IPS-20b (cell line): ENCODE results near the gene SLC5A2.
"Not testable (repeated sequence)": the region's sequence is repeated elsewhere in the genome, so short reads cannot be mapped to it uniquely, and the experiment has no call there.

Experiments used
- H3K27ac ChIP-seq: one replicate; pipeline ENCODE4 v1.5.1; 2013; ENCODE audit warnings: low read length
- H3K27me3 ChIP-seq: 2 replicates; pipeline ENCODE4 v1.6.1; 2013; ENCODE audit warnings: mild to moderate bottlenecking, low read length, inconsistent platforms; ENCODE audit not compliant: insufficient read depth
- H3K36me3 ChIP-seq: 2 replicates; pipeline ENCODE4 v1.6.1; 2013; ENCODE audit warnings: low read depth, mild to moderate bottlenecking, inconsistent platforms, low read length, moderate library complexity; ENCODE audit not compliant: insufficient read depth
- H3K4me1 ChIP-seq: 2 replicates; pipeline ENCODE4 v1.6.1; 2013; ENCODE audit warnings: mild to moderate bottlenecking, control low read depth, inconsistent platforms, low read length, moderate library complexity; ENCODE audit not compliant: insufficient read depth
- H3K4me3 ChIP-seq: 2 replicates; pipeline ENCODE4 v1.5.1; 2013; ENCODE audit warnings: mild to moderate bottlenecking, low read length, inconsistent platforms
- H3K9ac ChIP-seq: 2 replicates; pipeline ENCODE4 v1.6.1; 2013; ENCODE audit warnings: low read depth, mild to moderate bottlenecking, inconsistent platforms, low read length, moderate library complexity
- H3K9me3 ChIP-seq: 2 replicates; pipeline ENCODE4 v1.6.1; 2013; ENCODE audit warnings: mild to moderate bottlenecking, low read depth, low read length, inconsistent platforms; ENCODE audit not compliant: insufficient read depth

The SLC5A2 gene

GRCh38 chr16:31491778-31492418 is 9.0 kb downstream of the SLC5A2 start:
- Histone ChIP-seq H3K27ac (no peak overlapping the region), H3K27me3 (peaks cover 34% of the 10 kb centered on the region), H3K4me1 (no peaks in the 10 kb centered on the region; the same call in 1 of the 2 replicates), H3K9me3 (no peaks in the 10 kb centered on the region), H3K36me3 (peaks cover 7% of the 10 kb centered on the region; the same call in 1 of the 2 replicates), H3K4me3 (no peak overlapping the region), H3K9ac (no peak overlapping the region)

- H3K27ac ChIP-seq = no peak overlapping the region
- H3K9me3 ChIP-seq = no peaks in the 10 kb centered on the region
- no peak overlapping the region for H3K9ac ChIP-seq
- H3K27me3 ChIP-seq = peaks cover 17% of the 10 kb centered on the region
- H3K4me1 ChIP-seq = no peaks in the 10 kb centered on the region
- peaks cover 9% of the 10 kb centered on the region; the same call in 1 of the 2 replicates for H3K36me3 ChIP-seq
- no peak overlapping the region for H3K4me3 ChIP-seq
Measured at GRCh38 chr16:31493506-31494125, 10.7 kb downstream of the SLC5A2 start.

GRCh38 chr16:31496670-31497069 is 13.7 kb downstream of the SLC5A2 start:
- no peaks in the 10 kb centered on the region for H3K9me3 ChIP-seq
- H3K27ac ChIP-seq = no peak overlapping the region
- H3K9ac ChIP-seq = no peak overlapping the region
- no peak overlapping the region for H3K4me3 ChIP-seq
- peaks cover 24% of the 10 kb centered on the region; the same call in 1 of the 2 replicates for H3K36me3 ChIP-seq
- no peaks in the 10 kb centered on the region for H3K27me3 ChIP-seq
- peaks cover 2% of the 10 kb centered on the region; the same call in 1 of the 2 replicates for H3K4me1 ChIP-seq

- Histone ChIP-seq H3K9me3 (no peaks in the 10 kb centered on the region), H3K9ac (no peak overlapping the region), H3K4me3 (no peak overlapping the region), H3K4me1 (peaks cover 7% of the 10 kb centered on the region; the same call in 1 of the 2 replicates), H3K27me3 (no peaks in the 10 kb centered on the region), H3K27ac (no peak overlapping the region), H3K36me3 (peaks cover 24% of the 10 kb centered on the region; the same call in 1 of the 2 replicates)
Measured at GRCh38 chr16:31498493-31498892, 15.6 kb downstream of the SLC5A2 start.

GRCh38 chr16:31499928-31500327 is 17.0 kb downstream of the SLC5A2 start:
- Histone ChIP-seq H3K4me3 (no peak overlapping the region), H3K36me3 (peaks cover 24% of the 10 kb centered on the region; the same call in 1 of the 2 replicates), H3K9me3 (no peaks in the 10 kb centered on the region), H3K27ac (no peak overlapping the region), H3K4me1 (peaks cover 7% of the 10 kb centered on the region; the same call in 1 of the 2 replicates), H3K27me3 (no peaks in the 10 kb centered on the region), H3K9ac (no peak overlapping the region)

- H3K36me3 ChIP-seq = peaks cover 27% of the 10 kb centered on the region
- no peak overlapping the region for H3K9ac ChIP-seq
- peak overlapping the region; percentile 28; the same call in 1 of the 2 replicates for H3K4me3 ChIP-seq
- H3K27ac ChIP-seq = no peak overlapping the region
- no peaks in the 10 kb centered on the region for H3K9me3 ChIP-seq
- peaks cover 7% of the 10 kb centered on the region; the same call in 1 of the 2 replicates for H3K4me1 ChIP-seq
- no peaks in the 10 kb centered on the region for H3K27me3 ChIP-seq
Measured at GRCh38 chr16:31501226-31501965, 18.5 kb downstream of the SLC5A2 start.

- Histone ChIP-seq H3K9ac (no peak overlapping the region), H3K27ac (no peak overlapping the region)
Measured at GRCh38 chr16:31501966-31502348, 19.0 kb downstream of the SLC5A2 start.

GRCh38 chr16:31502981-31503380 is 20.1 kb downstream of the SLC5A2 start:
- Histone ChIP-seq H3K4me1 (peaks cover 12% of the 10 kb centered on the region; the same call in 1 of the 2 replicates), H3K9ac (no peak overlapping the region), H3K27me3 (no peaks in the 10 kb centered on the region), H3K4me3 (no peak overlapping the region), H3K27ac (no peak overlapping the region), H3K9me3 (no peaks in the 10 kb centered on the region), H3K36me3 (peaks cover 27% of the 10 kb centered on the region)

More at GRCh38 chr16:31501966-31502348, 19.0 kb downstream of the SLC5A2 start:
- Histone ChIP-seq H3K36me3 (peaks cover 27% of the 10 kb centered on the region), H3K9me3 (no peaks in the 10 kb centered on the region), H3K4me3 (peak overlapping the region; percentile 28; the same call in 1 of the 2 replicates), H3K27me3 (no peaks in the 10 kb centered on the region), H3K4me1 (peaks cover 8% of the 10 kb centered on the region; the same call in 1 of the 2 replicates)

- H3K27me3 ChIP-seq, H3K9me3 ChIP-seq, H3K27ac ChIP-seq, H3K9ac ChIP-seq, H3K4me3 ChIP-seq: not testable (repeated sequence)
- Histone ChIP-seq H3K36me3 (peaks cover 25% of the 10 kb centered on the region), H3K4me1 (peaks cover 12% of the 10 kb centered on the region; the same call in 1 of the 2 replicates)
Measured at GRCh38 chr16:31503555-31503954, 20.6 kb downstream of the SLC5A2 start.

GRCh38 chr16:31504159-31504558 is 21.2 kb downstream of the SLC5A2 start:
- Histone ChIP-seq H3K9ac (no peak overlapping the region), H3K27ac (no peak overlapping the region), H3K36me3 (peaks cover 19% of the 10 kb centered on the region; the same call in 1 of the 2 replicates), H3K4me1 (peaks cover 16% of the 10 kb centered on the region; the same call in 1 of the 2 replicates), H3K4me3 (no peak overlapping the region), H3K9me3 (no peaks in the 10 kb centered on the region), H3K27me3 (no peaks in the 10 kb centered on the region)

- no peaks in the 10 kb centered on the region for H3K9me3 ChIP-seq
- H3K9ac ChIP-seq = no peak overlapping the region
- peaks cover 9% of the 10 kb centered on the region; the same call in 1 of the 2 replicates for H3K36me3 ChIP-seq
- H3K4me3 ChIP-seq = no peak overlapping the region
- peaks cover 16% of the 10 kb centered on the region; the same call in 1 of the 2 replicates for H3K4me1 ChIP-seq
- H3K27me3 ChIP-seq = no peaks in the 10 kb centered on the region
- H3K27ac ChIP-seq = no peak overlapping the region
Measured at GRCh38 chr16:31505483-31505882, 22.6 kb downstream of the SLC5A2 start.
